HCT116 (cell line): ENCODE results near the gene ERMARD. TPM values are rescaled to one million over a fixed set of nuclear protein-coding genes. Genes with fewer than 3 reads are reported as not detected.

Experiments used
- ATAC-seq: fragments of 200-7000 bp; cut with Tn5 transposase; 2 replicates; pipeline ENCODE4 v1.9.1; 2020; ENCODE audit warnings: mild to moderate bottlenecking, moderate library complexity
- BruUV-seq: library from RNA; stranded (reverse); fragments of 400-500 nt; replicated peaks from 2 replicates; lab custom pipeline; 2021; lab: Mats Ljungman, UMichigan
- CTCF ChIA-PET: fragments of 300-600 bp; sonication (Branson Sonifier 250); formaldehyde crosslinking; loops from one replicate; lab custom pipeline; 2021; ENCODE audit warnings: antibody characterized with exemption; lab: Charles Lee
- POLR2A ChIA-PET: fragments of 300-600, 350-600 bp; sonication (Branson Sonifier 250); formaldehyde crosslinking; loops from one replicate; lab custom pipeline; 2021; ENCODE audit warnings: antibody characterized with exemption; lab: Charles Lee
- RAD21 ChIA-PET, 2 experiments: fragments of 300-600 bp; sonication (Branson Sonifier 250); formaldehyde crosslinking; loops; one replicate each; lab custom pipeline; 2023; ENCODE audit warnings: low total read pairs in 2 of 2; ENCODE audit not compliant: uncharacterized antibody in 2 of 2, unreplicated experiment in 2 of 2, low non-redundant PET in 1 of 2; lab: Charles Lee
- DNase-seq: peaks from one replicate; pipeline ENCODE4 v3.0.0-alpha.2; 2010; ENCODE audit warnings: low read depth, low spot score
- H2AFZ ChIP-seq: fragments of 200-600 bp; shearing (Covaris generic), sonication (generic); 2 replicates; pipeline ENCODE4 v1.6.1; 2017; ENCODE audit warnings: low read depth, mixed run types, mixed read lengths, antibody characterized with exemption, low read length; ENCODE audit not compliant: poor library complexity, severe bottlenecking
- H3K27ac ChIP-seq: 2 replicates; pipeline ENCODE4 v1.5.1; 2012; ENCODE audit warnings: low read depth, low read length
- H3K27me3 ChIP-seq: fragments of 200-600 bp; sonication (generic); 2 replicates; pipeline ENCODE4 v1.6.1; 2016; ENCODE audit warnings: mixed run types, low read length, mixed read lengths; ENCODE audit not compliant: insufficient read depth
- H3K36me3 ChIP-seq, 2 experiments: fragments of 200-500 bp in 1 of 2; fragments of 200-600 bp in 1 of 2; sonication (Bioruptor generic) in 1 of 2; sonication (generic) in 1 of 2; 2 replicates each; pipeline versions ENCODE4 v1.5.1 to v1.6.1; 2014 to 2016; ENCODE audit warnings: low read length in 2 of 2, inconsistent platforms in 1 of 2, mixed read lengths in 1 of 2, mixed run types in 1 of 2; ENCODE audit not compliant: insufficient read depth in 2 of 2, control insufficient read depth in 1 of 2
- H3K4me1 ChIP-seq, 2 experiments: fragments of 200-600 bp in 1 of 2; sonication (generic) in 1 of 2; 2 replicates each; pipeline versions ENCODE4 v1.5.1 to v1.6.1; 2012 to 2017; ENCODE audit warnings: low read length in 2 of 2, inconsistent platforms in 1 of 2, mild to moderate bottlenecking in 1 of 2, mixed read lengths in 1 of 2, mixed run types in 1 of 2, moderate library complexity in 1 of 2; ENCODE audit not compliant: insufficient read depth in 2 of 2, control insufficient read depth in 1 of 2
- H3K4me2 ChIP-seq: fragments of 200-600 bp; sonication (generic); 2 replicates; pipeline ENCODE4 v1.6.1; 2017; ENCODE audit warnings: mixed run types, low read length, mixed read lengths
- H3K4me3 ChIP-seq, 2 experiments: fragments of 200-600 bp in 1 of 2; sonication (generic) in 1 of 2; replicated peaks in 1 of 2; 2 replicates each; pipeline ENCODE4 v1.5.1; 2011 to 2016; ENCODE audit warnings: low read length in 2 of 2, control low read depth in 1 of 2, low read depth in 1 of 2, mild to moderate bottlenecking in 1 of 2, mixed read lengths in 1 of 2, mixed run types in 1 of 2
- H3K79me2 ChIP-seq: fragments of 200-600 bp; sonication (generic); 2 replicates; pipeline ENCODE4 v1.6.1; 2017; ENCODE audit warnings: mild to moderate bottlenecking, mixed run types, low read length, moderate library complexity, mixed read lengths; ENCODE audit not compliant: insufficient read depth
- H3K9ac ChIP-seq: fragments of 200-600 bp; sonication (generic); 2 replicates; pipeline ENCODE4 v1.6.1; 2016; ENCODE audit warnings: low read length, mixed read lengths
- H3K9me2 ChIP-seq: fragments of 200-600 bp; sonication (generic), shearing (Covaris generic); 2 replicates; pipeline ENCODE4 v1.6.1; 2017; ENCODE audit warnings: mixed run types, mild to moderate bottlenecking, moderate library complexity; ENCODE audit not compliant: insufficient read depth
- H3K9me3 ChIP-seq, 2 experiments: fragments of 200-500 bp in 1 of 2; fragments of 200-600 bp in 1 of 2; sonication (Bioruptor generic) in 1 of 2; sonication (generic) in 1 of 2; 2 replicates each; pipeline ENCODE4 v1.6.1; 2014 to 2017; ENCODE audit warnings: low read length in 2 of 2, mixed read lengths in 2 of 2, inconsistent platforms in 1 of 2, low read depth in 1 of 2, mild to moderate bottlenecking in 1 of 2, mixed run types in 1 of 2, moderate library complexity in 1 of 2; ENCODE audit not compliant: control insufficient read depth in 1 of 2, insufficient read depth in 1 of 2
- H4K20me1 ChIP-seq: fragments of 200-600 bp; sonication (generic), shearing (Covaris generic); 2 replicates; pipeline ENCODE4 v1.6.1; 2017; ENCODE audit warnings: mixed run types, mild to moderate bottlenecking, moderate library complexity; ENCODE audit not compliant: insufficient read depth
- CEBPB ChIP-seq: IDR thresholded peaks from 2 replicates; pipeline ENCODE4 v1.6.1; 2012; ENCODE audit warnings: low read depth
- EGR1 ChIP-seq: IDR thresholded peaks from 2 replicates; pipeline ENCODE4 v1.6.1; 2012; ENCODE audit warnings: low read depth
- ELF1 ChIP-seq: IDR thresholded peaks from 2 replicates; pipeline ENCODE4 v1.6.1; 2012; ENCODE audit warnings: low read depth, borderline replicate concordance
- EZH2phosphoT487 ChIP-seq: fragments of 200-600 bp; IDR thresholded peaks from 2 replicates; pipeline ENCODE4 v1.6.1; 2018; ENCODE audit warnings: antibody characterized with exemption, borderline replicate concordance
- POLR2AphosphoS5 ChIP-seq: IDR thresholded peaks from 2 replicates; pipeline ENCODE4 v1.6.1; 2011; ENCODE audit warnings: mild to moderate bottlenecking, low read depth, low read length, moderate library complexity
- REST ChIP-seq: IDR thresholded peaks from 2 replicates; pipeline ENCODE4 v1.6.1; 2012; ENCODE audit warnings: low read depth
- SIN3A ChIP-seq: IDR thresholded peaks from 2 replicates; pipeline ENCODE4 v1.6.1; 2012; ENCODE audit warnings: low read depth
- TCF7L2 ChIP-seq: IDR thresholded peaks from 2 replicates; pipeline ENCODE4 v1.7.0; 2011; ENCODE audit warnings: borderline replicate concordance, inconsistent platforms; ENCODE audit not compliant: insufficient read depth, insufficient read length; ENCODE audit errors: extremely low read depth
- YY1 ChIP-seq: IDR thresholded peaks from 2 replicates; pipeline ENCODE4 v1.6.1; 2011; ENCODE audit warnings: low read length, low read depth, moderate library complexity, mild to moderate bottlenecking; ENCODE audit not compliant: insufficient replicate concordance; ENCODE audit errors: extremely low read depth
- ZFX ChIP-seq: fragments of 450-650 bp; IDR thresholded peaks from 2 replicates; pipeline ENCODE4 v1.6.1; 2017
- intact Hi-C: fragments of 100-400 bp; cut with micrococcal nuclease; formaldehyde crosslinking; loops from 2 replicates; pipeline ENCODE4 v1.10.0; 2022
- total RNA-seq: library from RNA; stranded (reverse); gene quantifications from one replicate; pipeline ENCODE4 v1.2.1, GENCODE V29; 2021; ENCODE audit not compliant: unreplicated experiment
- TF ChIP-seq, protein P1 (sequence below): IDR thresholded peaks from 2 replicates; pipeline ENCODE4 v1.6.1; 2011; ENCODE audit warnings: mild to moderate bottlenecking, low read length, moderate library complexity; ENCODE audit not compliant: insufficient replicate concordance; ENCODE audit errors: extremely low read depth

ERMARD gene
- total RNA-seq, 1 experiment from 2014 or later, result 24.7 TPM

DNA sequence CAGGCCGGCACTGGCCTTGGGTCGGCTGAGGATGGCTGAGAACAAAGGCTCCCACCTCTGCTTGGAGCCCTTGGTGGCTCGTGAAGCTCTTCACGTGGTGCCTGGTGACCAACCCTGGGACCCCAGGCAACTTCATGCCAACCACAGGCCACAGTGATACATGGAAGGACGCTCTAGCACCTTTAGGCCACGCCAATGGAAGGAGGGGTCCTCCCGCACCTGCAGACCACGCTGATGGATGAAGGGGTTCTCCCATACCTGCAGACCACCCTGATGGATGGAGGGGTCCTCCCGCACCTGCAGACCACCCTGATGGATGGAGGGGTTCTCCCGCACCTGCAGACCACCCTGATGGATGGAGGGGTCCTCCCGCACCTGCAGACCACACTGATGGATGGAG is 62.5 kb downstream of the ERMARD start:
- no peak overlapping the region for H2AFZ ChIP-seq
- BruUV-seq, result no TSS peak
- ChIA-PET POLR2A (no interaction called here), CTCF (no interaction called here), RAD21 (no interaction called here)
- intact Hi-C loops, result no loop called here
- no peak overlapping the region for H3K4me3 ChIP-seq
- H4K20me1 ChIP-seq, result no peaks in the 10 kb centered on the region
- H3K9me2 ChIP-seq, result no peaks in the 10 kb centered on the region
- no peak overlapping the region for H3K27ac ChIP-seq
- no peak overlapping the region for H3K4me2 ChIP-seq
- TF ChIP-seq, protein P1, sequence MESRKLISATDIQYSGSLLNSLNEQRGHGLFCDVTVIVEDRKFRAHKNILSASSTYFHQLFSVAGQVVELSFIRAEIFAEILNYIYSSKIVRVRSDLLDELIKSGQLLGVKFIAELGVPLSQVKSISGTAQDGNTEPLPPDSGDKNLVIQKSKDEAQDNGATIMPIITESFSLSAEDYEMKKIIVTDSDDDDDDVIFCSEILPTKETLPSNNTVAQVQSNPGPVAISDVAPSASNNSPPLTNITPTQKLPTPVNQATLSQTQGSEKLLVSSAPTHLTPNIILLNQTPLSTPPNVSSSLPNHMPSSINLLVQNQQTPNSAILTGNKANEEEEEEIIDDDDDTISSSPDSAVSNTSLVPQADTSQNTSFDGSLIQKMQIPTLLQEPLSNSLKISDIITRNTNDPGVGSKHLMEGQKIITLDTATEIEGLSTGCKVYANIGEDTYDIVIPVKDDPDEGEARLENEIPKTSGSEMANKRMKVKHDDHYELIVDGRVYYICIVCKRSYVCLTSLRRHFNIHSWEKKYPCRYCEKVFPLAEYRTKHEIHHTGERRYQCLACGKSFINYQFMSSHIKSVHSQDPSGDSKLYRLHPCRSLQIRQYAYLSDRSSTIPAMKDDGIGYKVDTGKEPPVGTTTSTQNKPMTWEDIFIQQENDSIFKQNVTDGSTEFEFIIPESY, result no peak
- no peak for TF ChIP-seq ZFX
- no peak for TF ChIP-seq TCF7L2
- TF ChIP-seq EGR1, result no peak
- TF ChIP-seq EZH2phosphoT487, result no peak
- no peak for TF ChIP-seq POLR2AphosphoS5
- TF ChIP-seq SIN3A, result no peak
- TF ChIP-seq ELF1, result no peak
- no peak for TF ChIP-seq CEBPB
- no peak for TF ChIP-seq REST
- no peak for TF ChIP-seq YY1
- H3K36me3 ChIP-seq, result no peaks in the 10 kb centered on the region
- no peak overlapping the region for H3K9ac ChIP-seq
- peaks cover 4 to 6% of the 10 kb centered on the region in 2 experiments; a peak in 2 of 4 replicates for H3K9me3 ChIP-seq
- H3K27me3 ChIP-seq, result no peaks in the 10 kb centered on the region
- peaks cover 5 to 14% of the 10 kb centered on the region in 2 experiments; a peak in 3 of 4 replicates for H3K4me1 ChIP-seq
- no peaks in the 10 kb centered on the region for H3K79me2 ChIP-seq
- DNase-seq (no peak), ATAC-seq (no peak)
